BJ (cell line): ENCODE results near the gene MACO1. TPM values are rescaled to one million over a fixed set of nuclear protein-coding genes. Genes with fewer than 3 reads are reported as not detected.
"Not testable (repeated sequence)": the region's sequence is repeated elsewhere in the genome, so short reads cannot be mapped to it uniquely, and the experiment has no call there.

Experiments used
- CTCF ChIA-PET: fragments of 350-600 bp; formaldehyde crosslinking; extraction: SDS; loops from one replicate; lab custom pipeline; 2021; ENCODE audit warnings: antibody characterized with exemption, inconsistent platforms; lab: Yijun Ruan, JAX
- POLR2A ChIA-PET: fragments of 300-600 bp; sonication (Branson Sonifier 250); formaldehyde crosslinking; extraction: SDS; loops from one replicate; lab custom pipeline; 2021; ENCODE audit warnings: antibody characterized with exemption; lab: Charles Lee
- DNase-seq: peaks from one replicate; pipeline ENCODE4 v3.0.0-alpha.2; 2011; ENCODE audit warnings: low read depth
- H3K27me3 ChIP-seq: 2 replicates; pipeline ENCODE4 v1.6.0; 2011; ENCODE audit warnings: low read length; ENCODE audit not compliant: control insufficient read depth, insufficient read depth
- H3K36me3 ChIP-seq: 2 replicates; pipeline ENCODE4 v1.5.1; 2011; ENCODE audit warnings: low read length; ENCODE audit not compliant: control insufficient read depth, insufficient read depth
- H3K4me3 ChIP-seq: 2 replicates; pipeline ENCODE4 v1.5.1; 2011; ENCODE audit warnings: low read depth, mild to moderate bottlenecking, control low read depth, low read length
- polyA plus RNA-seq: library from polyadenylated mRNA; depleted of rRNA; stranded (reverse); fragments of >200 nt; gene quantifications from 2 replicates; pipeline ENCODE4 v1.2.3, GENCODE V29; 2011
- TF ChIP-seq, protein P1 (sequence below): IDR thresholded peaks from 2 replicates; pipeline ENCODE4 v1.5.1; 2011; ENCODE audit warnings: low read depth, mild to moderate bottlenecking, control low read depth, inconsistent platforms, low read length, moderate library complexity; ENCODE audit not compliant: insufficient read depth

MACO1 gene
- polyA plus RNA-seq, 1 experiment = 9.5 TPM

DNA sequence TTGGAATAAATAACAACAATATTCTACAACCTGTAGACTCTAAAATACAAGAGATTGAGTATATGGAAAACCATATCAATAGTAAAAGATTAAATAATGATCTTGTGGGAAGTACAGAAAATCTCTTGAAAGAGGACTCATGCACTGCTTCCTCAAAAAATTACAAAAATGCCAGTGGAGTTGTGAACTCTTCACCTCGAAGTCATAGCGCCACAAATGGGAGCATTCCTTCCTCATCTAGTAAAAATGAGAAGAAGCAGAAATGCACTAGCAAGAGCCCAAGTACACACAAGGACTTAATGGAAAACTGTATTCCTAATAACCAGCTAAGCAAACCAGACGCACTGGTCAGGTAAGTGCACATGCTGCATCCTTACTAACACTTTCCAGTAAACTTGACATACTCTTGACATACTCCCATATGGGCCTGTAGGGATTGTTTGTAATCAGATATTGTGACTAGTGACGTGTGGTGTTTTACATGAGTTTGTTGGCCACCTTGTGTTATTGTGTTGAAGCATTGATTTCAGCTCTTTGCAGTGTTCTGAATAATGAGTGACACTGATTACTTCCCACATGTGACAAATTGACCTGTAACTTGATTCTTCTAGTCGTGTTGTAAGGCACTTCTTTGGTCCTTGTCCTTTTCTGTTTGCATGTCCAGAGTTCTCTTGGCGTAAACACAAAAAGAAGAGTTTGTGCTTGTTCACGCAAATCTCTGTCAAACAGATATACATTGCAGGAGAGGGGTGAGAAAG is 28.0 kb downstream of the MACO1 start:
- peak; percentile 31 for DNase-seq
- Histone ChIP-seq H3K27me3 (no peaks in the 10 kb centered on the region), H3K36me3 (peaks cover 4% of the 10 kb centered on the region), H3K4me3 (no peak overlapping the region)
- CTCF ChIA-PET = no interaction called here
- POLR2A ChIA-PET = no interaction called here
- TF ChIP-seq, protein P1, sequence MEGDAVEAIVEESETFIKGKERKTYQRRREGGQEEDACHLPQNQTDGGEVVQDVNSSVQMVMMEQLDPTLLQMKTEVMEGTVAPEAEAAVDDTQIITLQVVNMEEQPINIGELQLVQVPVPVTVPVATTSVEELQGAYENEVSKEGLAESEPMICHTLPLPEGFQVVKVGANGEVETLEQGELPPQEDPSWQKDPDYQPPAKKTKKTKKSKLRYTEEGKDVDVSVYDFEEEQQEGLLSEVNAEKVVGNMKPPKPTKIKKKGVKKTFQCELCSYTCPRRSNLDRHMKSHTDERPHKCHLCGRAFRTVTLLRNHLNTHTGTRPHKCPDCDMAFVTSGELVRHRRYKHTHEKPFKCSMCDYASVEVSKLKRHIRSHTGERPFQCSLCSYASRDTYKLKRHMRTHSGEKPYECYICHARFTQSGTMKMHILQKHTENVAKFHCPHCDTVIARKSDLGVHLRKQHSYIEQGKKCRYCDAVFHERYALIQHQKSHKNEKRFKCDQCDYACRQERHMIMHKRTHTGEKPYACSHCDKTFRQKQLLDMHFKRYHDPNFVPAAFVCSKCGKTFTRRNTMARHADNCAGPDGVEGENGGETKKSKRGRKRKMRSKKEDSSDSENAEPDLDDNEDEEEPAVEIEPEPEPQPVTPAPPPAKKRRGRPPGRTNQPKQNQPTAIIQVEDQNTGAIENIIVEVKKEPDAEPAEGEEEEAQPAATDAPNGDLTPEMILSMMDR = no peak

DNA sequence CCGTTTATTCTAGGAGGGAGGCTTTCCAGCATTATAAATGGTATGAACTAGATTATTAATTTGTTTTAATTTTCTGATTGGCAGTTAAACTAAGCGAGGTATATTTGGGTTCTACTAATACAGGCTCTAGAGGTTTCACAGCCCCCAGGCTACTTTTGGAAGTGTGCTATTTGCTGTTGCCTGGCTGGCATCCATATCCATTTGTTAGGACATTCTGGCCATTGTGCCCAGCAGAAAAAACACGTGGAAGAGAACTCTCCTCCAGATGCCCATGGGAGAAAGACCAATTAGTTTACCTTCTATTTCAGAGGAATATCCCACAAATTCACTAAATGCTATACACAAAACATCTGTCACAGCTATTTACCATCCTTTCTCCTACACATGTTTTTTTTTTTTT is 29.3 kb downstream of the MACO1 start:
- ChIA-PET CTCF (interaction anchor here (0.6 to 0.9 kb wide), 2 partner anchors 9 to 1221 kb away, joined by 3 read pairs; no protein-coding TSS in a partner anchor), POLR2A (no interaction called here)
- Histone ChIP-seq H3K36me3 (peaks cover 2% of the 10 kb centered on the region), H3K4me3 (no peak overlapping the region), H3K27me3 (no peaks in the 10 kb centered on the region)
- DNase-seq = no peak
- TF ChIP-seq, protein P1 = no peak

DNA sequence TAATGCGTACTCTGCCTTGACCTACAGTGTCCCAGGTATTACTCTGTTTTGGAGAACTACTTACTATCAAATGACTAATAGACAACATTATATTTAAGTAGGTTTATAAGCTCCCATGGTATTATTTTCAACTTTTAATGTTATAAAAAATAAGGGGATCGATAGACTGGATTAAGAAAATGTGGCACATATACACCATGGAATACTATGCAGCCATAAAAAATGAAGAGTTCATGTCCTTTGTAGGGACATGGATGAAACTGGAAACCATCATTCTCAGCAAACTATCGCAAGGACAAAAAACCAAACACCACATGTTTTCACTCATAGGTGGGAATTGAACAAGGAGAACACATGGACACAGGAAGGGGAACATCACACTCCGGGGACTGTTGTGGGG is 30.1 kb downstream of the MACO1 start:
- CTCF ChIA-PET = interaction anchor here (0.6 to 0.9 kb wide), 3 partner anchors 8 to 1222 kb away, joined by 3 read pairs; no protein-coding TSS in a partner anchor
- H3K36me3 ChIP-seq, H3K4me3 ChIP-seq, DNase-seq, POLR2A ChIA-PET, H3K27me3 ChIP-seq: not testable (repeated sequence)

DNA sequence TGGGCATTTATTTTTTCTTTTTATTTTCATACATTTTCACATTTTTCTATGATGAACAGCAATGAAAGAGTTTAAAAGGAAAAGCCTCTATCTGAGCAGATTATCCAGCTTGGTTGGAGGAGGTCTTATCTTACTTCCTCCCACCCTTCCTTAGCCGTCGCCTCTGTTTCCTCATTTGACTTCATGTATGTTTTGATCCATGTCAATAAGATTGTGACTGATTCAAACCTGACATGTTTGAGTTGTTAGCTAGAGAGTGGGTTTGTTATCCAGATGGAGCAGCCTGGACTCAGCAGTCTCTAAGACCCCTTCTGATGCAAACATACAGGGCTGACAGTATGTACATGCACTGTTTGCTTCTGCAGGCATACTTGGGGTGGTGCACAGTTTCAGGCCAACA is 31.2 kb downstream of the MACO1 start:
- CTCF ChIA-PET = interaction anchor here (1.5 kb wide), 1 partner anchor 26 kb away, joined by 4 read pairs; no protein-coding TSS in a partner anchor
- Histone ChIP-seq H3K4me3 (no peak overlapping the region), H3K27me3 (no peaks in the 10 kb centered on the region), H3K36me3 (peaks cover 2% of the 10 kb centered on the region)
- DNase-seq = no peak
- POLR2A ChIA-PET = interaction anchor here (0.6 kb wide), 1 partner anchor 39 kb away, joined by 4 read pairs; no protein-coding TSS in a partner anchor
- TF ChIP-seq, protein P1 = no peak

DNA sequence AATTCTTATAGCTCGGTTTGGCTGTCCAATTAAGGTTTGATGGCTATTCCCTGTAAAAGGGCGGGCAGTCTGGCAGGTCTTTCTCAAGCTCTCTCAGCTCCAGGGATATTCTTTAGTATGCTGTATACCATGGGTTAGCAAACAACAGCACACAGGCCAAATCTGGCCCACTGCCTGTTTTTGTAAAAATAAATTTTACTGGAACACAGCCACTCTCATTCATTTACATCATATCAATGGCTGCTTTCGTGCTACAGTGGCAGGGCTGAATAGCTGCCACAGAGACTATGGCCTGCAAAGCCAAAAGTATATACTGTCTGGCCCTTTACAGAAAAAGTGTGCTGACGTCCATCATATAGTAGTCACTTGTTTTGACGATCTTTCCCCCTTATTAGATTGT is 32.0 kb downstream of the MACO1 start:
- Histone ChIP-seq H3K27me3 (no peaks in the 10 kb centered on the region), H3K4me3 (no peak overlapping the region), H3K36me3 (peaks cover 2% of the 10 kb centered on the region)
- CTCF ChIA-PET = interaction anchor here (0.9 to 1.5 kb wide), 2 partner anchors 12 to 25 kb away, joined by 3 to 4 read pairs; no protein-coding TSS in a partner anchor
- POLR2A ChIA-PET = no interaction called here
- DNase-seq = no peak
- TF ChIP-seq, protein P1 = no peak
